DOHH2 (cell line): ENCODE data around the gene ASPN.

Experiments used
- CTCF ChIP-seq: fragments of 200-600 bp; sonication (generic); IDR thresholded peaks from one replicate; pipeline ENCODE4 v1.5.1; 2014; ENCODE audit warnings: antibody characterized with exemption, mild to moderate bottlenecking, low read depth, low read length; ENCODE audit not compliant: poor library complexity, severe bottlenecking
- EZH2phosphoT487 ChIP-seq: fragments of 200-600 bp; sonication (generic); IDR thresholded peaks from 2 replicates; pipeline ENCODE4 v1.6.1; 2017; ENCODE audit warnings: borderline replicate concordance, mild to moderate bottlenecking, antibody characterized with exemption, low read length, moderate library complexity, mixed read lengths

GRCh38 chr9:92439921-92440750 is 42.2 kb downstream of the ASPN start:
- TF ChIP-seq CTCF = no peak
- no peak for TF ChIP-seq EZH2phosphoT487
